Ascending aorta (tissue), 1 donor: Measurements from ENCODE around the gene OR2K2. TPM values are rescaled to one million over a fixed set of nuclear protein-coding genes. Genes with fewer than 3 reads are reported as not detected.

Source experiments
- total RNA-seq: library from RNA; depleted of rRNA; stranded (reverse); fragments of >200 nt; gene quantifications from one replicate; pipeline ENCODE4 v1.1.0, GENCODE V29; 2016

The OR2K2 gene
- total RNA-seq, 1 donor from 2014 or later: not detected

Other genes starting within 250 kb of the OR2K2 start
- 32.6 TPM for gene ECPAS, start 154.2 kb upstream of the OR2K2 start, total RNA-seq
- 3.1 TPM for gene ZNF483, start 195.0 kb upstream of the OR2K2 start, total RNA-seq